K562 (cell line): ENCODE results near the gene ALG1. TPM values are rescaled to one million over a fixed set of nuclear protein-coding genes. Genes with fewer than 3 reads are reported as not detected.
A peak's percentile ranks its signal among the peaks of the same experiment; 100 is the strongest.

Source experiments
- ATAC-seq: fragments of 200-7000 bp; cut with Tn5 transposase; 3 replicates; pipeline ENCODE4 v1.9.1; 2020; ENCODE audit warnings: moderate library complexity
- BruUV-seq: library from RNA; stranded (reverse); fragments of 400-500 nt; replicated peaks from 2 replicates; lab custom pipeline; 2021; lab: Mats Ljungman, UMichigan
- CTCF ChIA-PET: fragments of 300-600 bp; formaldehyde crosslinking; extraction: SDS; loops from one replicate; lab custom pipeline; 2021; ENCODE audit warnings: low intra/inter-chr PET ratio; lab: Yijun Ruan, JAX
- POLR2A ChIA-PET: fragments of 300-600, 350-650 bp; sonication (Branson Sonifier 250); formaldehyde crosslinking; extraction: SDS; loops from one replicate; lab custom pipeline; 2021; ENCODE audit warnings: antibody characterized with exemption, inconsistent platforms; lab: Yijun Ruan, JAX
- DNase-seq, 4 experiments: peaks; one replicate each; pipeline versions ENCODE4 v3.0.0 to v3.0.0-alpha.2; 2011 to 2018; ENCODE audit warnings: low spot score in 3 of 4, mixed read lengths in 3 of 4; ENCODE audit errors: extremely low read depth in 1 of 4
- FAIRE-seq: peaks from 2 replicates; lab custom pipeline; 2011; peaks lifted over from hg19 to GRCh38; lab: Jason Lieb, UNC
- H2AFZ ChIP-seq: 2 replicates; pipeline ENCODE4 v1.6.0; 2011; ENCODE audit warnings: low read depth, low read length, control low read depth, inconsistent platforms
- H3K27ac ChIP-seq: fragments of 200-600 bp; 3 replicates; pipeline ENCODE4 v1.8.0; 2011; ENCODE audit warnings: low read depth, mild to moderate bottlenecking, control low read depth, inconsistent platforms, low read length, moderate library complexity, mixed read lengths; ENCODE audit errors: extremely low read depth
- H3K27me3 ChIP-seq, 2 experiments: fragments of 300-600 bp in 1 of 2; 2 replicates in 1 of 2; 3 replicates in 1 of 2; pipeline versions ENCODE4 v1.6.0 to v1.8.0; 2011; ENCODE audit warnings: inconsistent platforms in 2 of 2, low read length in 2 of 2, mild to moderate bottlenecking in 1 of 2, mixed read lengths in 1 of 2, moderate library complexity in 1 of 2; ENCODE audit not compliant: control insufficient read depth in 2 of 2, insufficient read depth in 2 of 2
- H3K36me3 ChIP-seq: fragments of 300-600 bp; 3 replicates; pipeline ENCODE4 v1.8.0; 2011; ENCODE audit warnings: mild to moderate bottlenecking, low read length, inconsistent platforms; ENCODE audit not compliant: control insufficient read depth, insufficient read depth
- H3K4me1 ChIP-seq, 2 experiments: fragments of 200-600 bp in 1 of 2; replicated peaks in 1 of 2; 2 replicates in 1 of 2; 3 replicates in 1 of 2; pipeline versions ENCODE4 v1.5.1 to v1.8.0; 2011; ENCODE audit warnings: inconsistent platforms in 2 of 2, low read length in 2 of 2, mild to moderate bottlenecking in 1 of 2, mixed read lengths in 1 of 2, moderate library complexity in 1 of 2; ENCODE audit not compliant: control insufficient read depth in 2 of 2, insufficient read depth in 2 of 2
- H3K4me2 ChIP-seq: 2 replicates; pipeline ENCODE4 v1.6.1; 2011; ENCODE audit warnings: low read length, control low read depth, inconsistent platforms, mixed read lengths; ENCODE audit not compliant: insufficient read depth
- H3K4me3 ChIP-seq: fragments of 200-600 bp; sonication (generic), shearing (Covaris generic); 2 replicates; pipeline ENCODE4 v1.5.1; 2016; ENCODE audit warnings: control low read depth, inconsistent platforms
- H3K79me2 ChIP-seq: fragments of 200-600 bp; 3 replicates; pipeline ENCODE4 v1.8.0; 2011; ENCODE audit warnings: low read length, inconsistent platforms; ENCODE audit not compliant: control insufficient read depth, insufficient read depth
- H3K9ac ChIP-seq, 2 experiments: 2 replicates each; pipeline versions ENCODE4 v1.6.0 to v1.6.1; 2011; ENCODE audit warnings: low read depth in 2 of 2, low read length in 2 of 2, control low read depth in 1 of 2, inconsistent platforms in 1 of 2, mild to moderate bottlenecking in 1 of 2, mixed read lengths in 1 of 2; ENCODE audit not compliant: insufficient read depth in 1 of 2
- H3K9me1 ChIP-seq: one replicate; pipeline ENCODE4 v1.6.0; 2011; ENCODE audit warnings: inconsistent platforms, mild to moderate bottlenecking, low read length, moderate library complexity; ENCODE audit not compliant: control insufficient read depth, insufficient read depth
- H3K9me3 ChIP-seq: replicated peaks from 2 replicates; pipeline ENCODE4 v1.5.1; 2011; ENCODE audit warnings: low read depth, low read length, inconsistent platforms; ENCODE audit not compliant: control insufficient read depth, insufficient read depth
- H4K20me1 ChIP-seq: replicated peaks from 2 replicates; pipeline ENCODE4 v1.6.1; 2011; ENCODE audit warnings: low read length, inconsistent platforms, mixed read lengths; ENCODE audit not compliant: control insufficient read depth, insufficient read depth
- BRF2 ChIP-seq: IDR thresholded peaks from 3 replicates; pipeline ENCODE4 v1.6.1; 2011; ENCODE audit warnings: borderline replicate concordance, mild to moderate bottlenecking; ENCODE audit not compliant: insufficient read length, insufficient read depth
- CHCHD3 ChIP-seq: fragments of 250-450 bp; sonication (Bioruptor Pico); IDR thresholded peaks from 2 replicates; pipeline ENCODE4 v2.1.2; 2022; ENCODE audit warnings: mild to moderate bottlenecking
- HMGN3 ChIP-seq: IDR thresholded peaks from 2 replicates; pipeline ENCODE4 v1.6.1; 2011; ENCODE audit warnings: borderline replicate concordance, low read depth, mild to moderate bottlenecking, mixed read lengths, low read length; ENCODE audit not compliant: insufficient read length; ENCODE audit errors: extremely low read depth
- JUNB ChIP-seq: fragments of 450-650 bp; formaldehyde crosslinking; conservative IDR thresholded peaks from 2 replicates; pipeline ENCODE4 v1.4.0; 2020; ENCODE audit warnings: mild to moderate bottlenecking
- TCF7 ChIP-seq: sonication (generic); IDR thresholded peaks from 2 replicates; pipeline ENCODE4 v1.6.1; 2016; ENCODE audit warnings: antibody characterized with exemption, borderline replicate concordance
- TCFL5 ChIP-seq: fragments of 250-450 bp; sonication (Bioruptor Pico); conservative IDR thresholded peaks from 2 replicates; pipeline ENCODE4 v1.6.1; 2021; ENCODE audit warnings: mild to moderate bottlenecking, moderate library complexity, matching md5 sums
- TEAD4 ChIP-seq, 2 experiments: sonication (generic) in 1 of 2; formaldehyde crosslinking in 1 of 2; IDR thresholded peaks; 2 replicates each; pipeline versions ENCODE4 v1.6.1 to v1.8.0; 2012 to 2022; ENCODE audit warnings: borderline replicate concordance in 1 of 2, inconsistent platforms in 1 of 2, low read length in 1 of 2, mild to moderate bottlenecking in 1 of 2, missing genetic modification reagents in 1 of 2
- ZNF239 ChIP-seq: fragments of 250-450 bp; sonication (Bioruptor Pico); IDR thresholded peaks from 2 replicates; pipeline ENCODE4 v1.4.0; 2020; ENCODE audit warnings: mild to moderate bottlenecking
- ZNF778 ChIP-seq: fragments of 450-650 bp; formaldehyde crosslinking; IDR thresholded peaks from 2 replicates; pipeline ENCODE4 v1.4.0; 2020; ENCODE audit warnings: mild to moderate bottlenecking, moderate library complexity
- WGBS: fragments of 100-300 bp; shearing (Covaris generic); methylation state at CpG from one replicate; pipeline ENCODE4 v1.1.6; 2016; ENCODE audit warnings: low coverage, mixed read lengths; ENCODE audit not compliant: insufficient coverage; ENCODE audit errors: missing lambda C conversion rate; 5-methylcytosine and 5-hydroxymethylcytosine counted together
- in situ Hi-C: fragments of 300-500 bp; cut with MboI; formaldehyde crosslinking; loops from 4 replicates; pipeline ENCODE4 v1.15.0; 2018; ENCODE audit warnings: inconsistent platforms, mixed read lengths
- intact Hi-C: fragments of 100-400 bp; cut with micrococcal nuclease; formaldehyde crosslinking; loops from 2 replicates; pipeline ENCODE4 v1.14.2; 2022
- polyA plus RNA-seq, 8 experiments: library from polyadenylated mRNA; depleted of rRNA in 4 of 8; stranded (reverse) in 5 of 8; unstranded in 3 of 8; fragments of >200 nt; fragmentation: Nextera tagmentation in 2 of 8; fragmentation: Illumina TruSeq in 1 of 8; extraction: Ambion mirVana in 2 of 8; extraction: Trizol in 1 of 8; gene quantifications; 2 replicates each; pipeline versions ENCODE4 v1.2.1 to v1.2.3, GENCODE V29; 2011 to 2014; ENCODE audit warnings: inconsistent platforms in 1 of 8, missing spikeins in 1 of 8
- total RNA-seq, 7 experiments: library from RNA; depleted of rRNA in 6 of 7; stranded (reverse); fragments of >200 nt in 6 of 7; fragmentation: Illumina TruSeq in 2 of 7; extraction: Trizol in 2 of 7; gene quantifications; 2 replicates each; pipeline versions ENCODE4 v1.2.1 to v1.2.3, GENCODE V29; 2011 to 2021; ENCODE audit warnings: low replicate concordance in 1 of 7

The ALG1 gene
- total and polyA plus RNA-seq, 9 of the 15 experiments (the other 6 are each of a cell fraction or from before 2014, with no cell fraction given), result 1.1 to 26.4 (median 18.3) TPM

DNA sequence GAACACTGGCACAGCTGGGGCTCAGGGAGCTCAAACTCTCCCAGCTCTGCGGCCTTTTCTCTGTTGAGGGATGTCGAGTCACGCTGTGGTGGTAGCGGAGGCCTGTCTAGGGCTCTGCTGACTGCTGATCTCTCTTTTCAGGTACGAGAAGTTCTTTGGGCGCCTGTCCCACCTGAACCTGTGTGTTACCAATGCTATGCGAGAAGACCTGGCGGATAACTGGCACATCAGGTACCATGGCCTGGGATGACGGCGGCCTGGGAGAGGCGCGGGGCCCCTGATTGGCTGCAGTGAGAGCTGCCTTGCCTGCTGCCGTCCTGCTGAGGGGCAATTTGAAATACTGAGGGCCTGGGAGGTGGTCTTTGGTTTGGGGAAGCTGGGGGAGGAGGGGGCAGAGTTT, 5.7 kb downstream of the ALG1 start:
- Histone ChIP-seq H3K9ac (no peak overlapping the region), H3K9me3 (no peaks in the 10 kb centered on the region), H3K27me3 (no peaks in the 10 kb centered on the region), H3K9me1 (no peaks in the 10 kb centered on the region), H3K27ac (no peak overlapping the region), H3K79me2 (peaks cover 9% of the 10 kb centered on the region; the same call in 2 of the 3 replicates), H4K20me1 (no peaks in the 10 kb centered on the region), H3K4me3 (no peak overlapping the region), H3K4me2 (no peak overlapping the region), H3K36me3 (peaks cover 41% of the 10 kb centered on the region), H2AFZ (no peak overlapping the region), H3K4me1 (peaks cover 0 to 4% of the 10 kb centered on the region in 2 experiments; a peak in 1 of 5 replicates)
- ChIA-PET POLR2A (no interaction called here), CTCF (no interaction called here)
- ATAC-seq, result no peak
- intact Hi-C loops, result no loop called here
- peak in 1 of 4 experiments; percentile 6 for DNase-seq
- no peak for TF ChIP-seq TEAD4 (IDR thresholded peaks at IDR 0.05; ENCODE audit: low read length)
- no peak for TF ChIP-seq TEAD4 (CRISPR knock-in tag; IDR thresholded peaks at IDR 0.05; ENCODE audit: borderline replicate concordance)
- TF ChIP-seq CHCHD3 (CRISPR knock-in tag), result no peak
- no peak for TF ChIP-seq ZNF778
- no peak for TF ChIP-seq TCF7
- TF ChIP-seq ZNF239 (CRISPR knock-in tag), result no peak
- no peak for TF ChIP-seq HMGN3
- TF ChIP-seq BRF2, result no peak
- TF ChIP-seq TCFL5 (CRISPR knock-in tag), result no peak
- no peak for TF ChIP-seq JUNB (CRISPR knock-in tag)
- 88% methylated on average over 7 of the region's 13 CpGs for WGBS
- no TSS peak for BruUV-seq
- in situ Hi-C loops, result no loop called here
- FAIRE-seq, result no peak
